ENCODE measurements around the gene CSNK1G2.
"Not testable (repeated sequence)": the region's sequence is repeated elsewhere in the genome, so short reads cannot be mapped to it uniquely, and the experiment has no call there.

CSNK1G2 gene

DNA sequence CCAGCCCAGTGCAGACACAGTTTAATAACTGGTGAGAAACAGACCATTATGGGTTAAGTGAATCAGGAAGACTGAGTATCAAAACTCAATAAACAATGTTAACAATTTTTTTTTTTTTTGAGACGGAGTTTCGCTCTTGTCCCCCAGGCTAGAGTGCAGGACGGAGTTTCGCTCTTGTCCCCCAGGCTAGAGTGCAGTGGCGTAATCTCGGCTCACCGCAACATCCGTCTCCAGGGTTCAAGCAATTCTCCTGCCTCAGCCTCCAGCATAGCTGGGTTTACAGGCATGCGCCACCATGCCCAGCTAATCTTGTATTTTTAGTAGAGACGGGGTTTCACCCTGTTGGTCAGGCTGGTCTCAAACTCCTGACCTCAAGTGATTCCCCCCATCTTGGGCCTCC is 47.5 kb downstream of the CSNK1G2 start:
- DNase-seq (ENCODE audit: low read depth in 2 of 2): not testable (repeated sequence)

DNA sequence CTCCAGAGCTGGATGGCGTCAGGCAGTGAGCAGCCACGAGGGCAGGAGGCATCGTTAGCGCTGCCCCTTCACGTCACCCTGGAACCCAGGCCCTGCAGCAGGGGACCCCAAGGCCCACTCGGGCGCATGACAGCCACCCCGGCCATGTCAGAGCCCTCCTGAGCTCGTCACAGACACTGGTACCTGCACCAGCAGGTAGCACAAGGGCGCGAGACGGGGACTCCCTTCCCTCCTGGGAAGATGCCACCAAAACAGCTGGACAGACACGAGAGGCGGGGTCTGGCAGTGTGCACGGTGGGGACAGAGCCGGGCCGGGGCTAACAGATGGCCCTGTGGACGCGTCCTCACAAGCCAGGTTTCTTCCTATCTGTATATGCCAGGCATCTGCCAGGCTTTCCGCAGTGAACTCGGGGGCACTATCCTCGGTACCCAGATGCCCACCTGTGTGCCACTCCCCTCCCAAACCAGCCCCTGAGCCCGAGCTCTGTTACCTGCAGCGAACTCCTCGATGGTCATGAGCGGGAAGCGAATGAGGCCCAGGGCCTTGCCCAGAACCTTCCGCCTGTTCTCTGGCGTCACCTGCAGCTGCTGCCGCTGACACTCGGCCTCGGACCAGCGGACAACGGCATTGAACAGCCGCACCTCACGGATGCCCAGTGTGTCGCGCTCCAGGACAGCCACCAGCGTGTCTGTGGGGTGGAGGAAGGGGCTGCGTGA is 48.7 kb downstream of the CSNK1G2 start:
- no peak for DNase-seq (ENCODE audit: low read depth in 2 of 2)

- no peak for DNase-seq (ENCODE audit: low read depth in 2 of 2)
Observed at GRCh38 chr19:1990230-1991017, 49.5 kb downstream of the CSNK1G2 start.

DNA sequence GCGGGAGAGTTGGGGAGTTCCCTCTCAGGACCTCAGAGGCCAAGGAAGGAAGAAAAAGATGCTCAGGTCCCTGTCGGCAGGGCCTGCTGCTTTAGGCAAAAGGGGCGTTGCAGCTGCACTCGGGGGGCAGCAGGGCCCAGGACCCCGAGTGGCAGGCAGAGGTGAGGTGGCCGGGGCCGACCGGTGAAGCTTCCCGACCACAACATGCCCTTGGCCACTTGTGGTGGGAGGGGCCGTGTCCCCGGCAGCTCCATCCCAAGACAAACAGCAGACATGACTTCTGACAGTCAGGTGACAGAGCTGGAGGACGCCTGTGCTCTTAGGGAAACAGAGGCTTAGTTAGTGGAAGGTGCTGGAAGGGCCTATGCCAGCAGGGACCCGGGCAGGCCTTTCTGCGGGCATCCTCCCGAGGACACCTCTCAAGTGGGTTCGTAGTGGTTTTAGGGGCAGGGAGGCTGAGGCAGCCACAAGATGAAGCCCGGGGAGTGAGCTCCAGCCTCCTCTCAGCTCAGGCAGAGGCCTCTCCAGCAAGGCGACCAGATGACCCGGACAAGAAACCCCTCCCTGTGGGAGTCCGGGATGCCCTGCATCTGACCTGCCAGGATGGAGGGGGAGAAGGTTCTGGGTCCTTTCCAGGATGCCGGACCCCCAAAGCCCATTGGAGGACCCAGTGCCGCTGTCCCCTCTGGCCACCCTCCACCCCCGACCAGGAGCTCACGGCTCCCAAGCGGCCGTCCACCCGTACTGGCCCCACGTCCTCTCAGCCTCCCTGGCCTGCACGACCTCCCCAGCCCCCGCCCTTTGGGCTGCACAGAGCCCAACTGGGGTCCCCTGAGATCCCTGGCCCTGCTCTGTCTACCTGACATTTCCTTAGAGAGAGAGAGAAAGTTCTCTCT is 50.3 kb downstream of the CSNK1G2 start:
- no peak for DNase-seq (ENCODE audit: low read depth in 2 of 2)

GRCh38 chr19:1992759-1993260 is 51.8 kb downstream of the CSNK1G2 start:
- DNase-seq (ENCODE audit: low read depth in 2 of 2): no peak

- DNase-seq (ENCODE audit: low read depth in 2 of 2): no peak
Observed at GRCh38 chr19:1997353-1998233, 56.6 kb downstream of the CSNK1G2 start.

DNA sequence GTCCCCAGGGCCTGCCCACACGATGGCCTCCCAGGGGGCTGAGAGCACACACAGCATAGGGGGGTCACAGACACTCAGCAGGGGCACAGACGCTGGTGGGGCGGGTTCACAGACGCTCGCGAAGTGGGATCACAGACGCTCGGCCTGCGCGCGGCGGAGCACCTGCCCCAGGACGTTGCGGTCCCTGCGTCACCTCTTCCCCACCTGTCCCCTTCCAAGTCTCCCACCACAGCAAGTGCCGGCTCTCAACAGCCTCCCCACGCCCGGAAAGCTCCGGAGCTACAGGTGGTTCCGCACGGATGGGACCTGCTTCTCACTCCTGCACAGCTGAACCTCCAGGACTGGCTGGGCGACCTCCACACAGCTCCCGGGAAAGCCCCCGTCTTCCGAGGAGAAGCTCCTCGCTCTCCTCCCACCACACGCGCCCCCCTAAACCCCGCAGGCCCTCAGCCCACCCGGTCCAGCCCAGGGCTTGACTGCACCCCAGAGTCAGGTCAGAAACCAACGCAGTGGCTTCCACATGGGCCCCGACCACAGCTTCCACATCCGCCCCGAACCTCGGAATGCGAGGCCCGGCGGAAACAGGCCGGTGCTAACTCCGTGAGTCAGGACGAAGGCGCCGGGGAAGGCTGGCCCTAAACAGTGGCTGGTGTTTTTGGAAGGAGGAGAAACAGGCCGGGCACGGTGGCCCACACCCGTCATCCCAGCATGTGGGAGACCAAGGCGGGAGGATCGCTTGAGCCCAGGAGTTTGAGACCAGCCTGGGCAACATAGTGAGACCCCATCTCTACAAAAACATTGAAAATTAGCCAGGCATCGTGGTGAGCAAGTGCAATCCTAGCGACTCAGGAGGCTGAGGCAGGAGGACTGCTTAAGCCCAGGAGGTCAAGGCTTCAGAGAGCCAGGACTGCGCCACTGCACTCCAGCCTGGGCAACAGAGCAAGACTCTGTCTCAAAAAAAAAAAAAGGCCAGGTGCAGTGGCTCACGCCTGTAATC is 58.0 kb downstream of the CSNK1G2 start:
- DNase-seq (ENCODE audit: low read depth in 2 of 2): no peak

GRCh38 chr19:1999856-2000515 is 59.0 kb downstream of the CSNK1G2 start:
- DNase-seq (ENCODE audit: low read depth in 2 of 2): no peak

DNA sequence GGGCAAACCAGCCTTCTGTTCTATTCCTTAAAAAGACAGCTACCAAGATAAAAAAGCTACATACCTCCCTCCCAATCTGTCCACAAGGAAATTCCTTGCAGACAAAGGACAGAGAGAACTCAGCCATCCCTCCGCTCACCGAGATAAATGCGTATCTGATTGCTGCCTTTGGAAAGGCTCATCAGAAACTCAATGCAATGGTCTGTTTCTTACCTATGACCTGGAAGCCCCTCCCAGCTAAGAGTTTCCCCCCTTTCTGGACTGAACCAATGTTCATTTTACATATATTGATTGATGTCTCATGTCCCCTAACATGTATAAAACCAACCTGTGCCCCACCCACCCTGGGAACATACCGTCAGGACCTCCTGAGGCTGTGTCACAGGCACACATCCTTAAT is 62.9 kb downstream of the CSNK1G2 start:
- DNase-seq (ENCODE audit: low read depth in 2 of 2): no peak

DNA sequence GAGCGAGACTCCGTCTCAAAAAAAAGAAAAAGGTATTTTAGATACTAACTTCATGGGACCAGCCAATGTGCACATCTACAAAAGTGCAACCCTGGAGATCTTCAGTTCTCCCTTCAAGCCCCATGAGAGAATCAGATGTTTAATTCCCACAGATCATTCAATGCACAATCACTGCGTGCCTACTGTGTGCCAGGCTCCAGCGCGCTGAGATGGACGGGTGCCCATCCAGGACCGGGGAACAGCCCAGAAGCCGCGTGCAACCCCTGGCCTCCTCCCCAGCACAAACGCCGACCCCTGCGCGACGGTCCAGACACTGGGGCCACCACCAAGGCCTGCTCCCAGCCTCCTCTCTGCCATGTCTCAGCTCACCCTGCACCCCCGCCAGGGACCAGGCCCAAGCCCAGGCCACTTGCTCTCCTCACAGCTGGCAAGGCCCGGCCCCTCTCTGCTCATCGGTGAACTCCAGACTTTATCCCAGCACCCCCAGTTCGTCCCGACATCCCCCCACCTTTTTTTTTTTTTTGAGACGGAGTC is 69.2 kb downstream of the CSNK1G2 start:
- no peak for DNase-seq (ENCODE audit: low read depth in 2 of 2)

DNA sequence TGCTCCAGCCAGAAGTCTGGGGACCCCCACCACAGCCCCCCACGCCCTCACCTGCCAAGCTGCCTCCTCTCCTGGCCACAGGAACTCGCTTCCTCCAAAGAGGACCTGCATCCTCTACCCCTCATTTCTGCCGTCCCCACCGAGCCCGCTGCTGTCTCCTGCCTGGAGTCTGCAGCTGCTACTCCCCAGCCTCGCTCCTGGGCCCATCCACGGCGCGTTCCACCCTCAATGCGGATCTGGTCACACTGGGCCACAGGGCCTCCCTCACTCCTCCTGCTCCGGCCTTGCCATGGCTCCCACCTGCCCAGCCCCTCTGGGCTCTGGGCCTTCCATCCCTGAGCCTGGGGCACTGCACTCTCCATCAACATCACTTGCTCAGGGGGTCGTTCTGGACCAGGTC is 70.2 kb downstream of the CSNK1G2 start:
- DNase-seq (ENCODE audit: low read depth in 2 of 2): no peak

DNA sequence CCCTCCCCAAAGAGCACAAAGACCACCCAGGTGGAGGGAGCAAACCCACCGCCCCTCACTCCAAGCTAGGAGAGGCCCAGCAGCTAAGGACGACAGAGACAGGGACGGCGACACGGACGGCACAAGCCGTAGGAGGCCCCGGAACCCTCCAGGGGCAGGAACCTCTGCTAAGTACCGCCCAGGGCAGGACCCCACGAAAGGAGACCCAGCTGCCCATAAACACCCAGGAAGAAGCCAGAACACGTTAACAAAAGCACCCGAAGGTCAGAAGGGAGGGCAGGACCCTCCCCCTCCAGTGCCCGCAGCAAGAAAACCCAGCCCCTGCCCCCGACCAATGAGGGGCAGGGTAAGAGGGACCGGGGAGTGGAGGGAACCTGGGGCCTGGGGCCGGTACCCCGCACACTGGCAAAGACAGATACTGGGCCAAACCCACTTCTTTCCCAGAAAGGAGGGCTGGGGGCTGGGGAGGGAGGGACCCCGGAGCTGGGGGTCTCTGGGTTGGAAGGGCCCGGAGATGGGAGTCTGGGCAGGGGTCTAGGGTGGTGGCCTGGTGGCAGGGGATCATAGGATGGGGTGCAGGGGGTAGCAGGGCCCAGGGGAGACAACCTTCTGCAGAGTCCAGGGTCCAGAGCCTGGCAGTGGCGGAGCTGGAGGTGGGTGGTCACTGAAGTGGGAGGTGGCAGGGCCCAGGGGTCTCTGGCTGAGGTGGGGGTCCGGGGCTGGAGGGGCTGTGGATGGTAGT is 72.1 kb downstream of the CSNK1G2 start:
- no peak for DNase-seq (ENCODE audit: low read depth in 2 of 2)

DNA sequence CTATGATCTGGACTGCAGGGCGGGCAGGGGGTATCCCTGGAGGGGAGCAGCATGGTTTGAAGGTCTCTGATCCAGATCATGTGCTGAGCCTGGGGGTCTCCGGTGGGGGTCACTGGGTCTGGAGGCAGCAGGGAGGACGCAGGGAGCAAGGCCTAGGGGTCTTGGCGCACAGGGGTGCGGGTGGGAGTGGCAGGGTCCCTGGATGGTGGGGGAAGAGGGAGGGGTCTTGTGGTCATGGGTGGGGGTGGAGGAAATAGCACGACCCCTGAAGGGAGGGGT is 72.7 kb downstream of the CSNK1G2 start:
- no peak for DNase-seq (ENCODE audit: low read depth in 2 of 2)

DNA sequence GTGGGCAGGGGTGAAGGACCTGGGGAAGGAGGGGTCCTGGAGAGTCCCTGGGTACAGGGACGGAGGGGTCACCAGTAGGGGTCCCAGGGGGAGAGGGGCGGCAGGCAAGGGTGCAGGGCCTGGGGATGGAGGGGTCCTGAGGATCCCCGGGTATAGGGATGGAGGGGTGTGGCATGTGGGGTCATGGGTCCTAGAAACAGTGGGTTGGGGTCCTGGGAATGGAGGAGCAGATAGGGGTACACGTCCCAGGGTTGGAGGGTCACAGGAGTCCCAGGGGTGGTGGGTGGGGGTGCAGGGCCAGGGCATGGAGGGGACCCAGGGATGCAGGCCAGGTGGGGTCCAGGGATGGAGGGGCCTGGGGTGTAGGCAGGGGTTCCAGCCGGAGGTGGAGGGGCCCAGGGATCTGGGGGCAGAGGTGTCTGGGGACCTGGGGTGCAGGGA is 73.2 kb downstream of the CSNK1G2 start:
- no peak for DNase-seq (ENCODE audit: low read depth in 2 of 2)

GRCh38 chr19:2014731-2015607 is 74.0 kb downstream of the CSNK1G2 start:
- no peak for DNase-seq (ENCODE audit: low read depth in 2 of 2)

- peak in 1 of 2 donors; percentile 41 for DNase-seq (ENCODE audit: low read depth in 2 of 2)
Observed at GRCh38 chr19:2015608-2015950, 74.6 kb downstream of the CSNK1G2 start, which contains the start of gene BTBD2. Gene BTBD2 (minus strand): TSS chr19:2015714. CDS start chr19:2015703, 11 bp downstream.

- no peak for DNase-seq (ENCODE audit: low read depth in 2 of 2)
Observed at GRCh38 chr19:2016041-2016807, 75.3 kb downstream of the CSNK1G2 start.

Measured in stimulated activated CD8-positive, alpha-beta memory T cell treated with anti-CD3 and anti-CD28 coated beads, Interleukin-2, amount 100 ng/mL, for 1 hour (primary cell).